ENCODE results near the gene ATXN1.

Gene ATXN1

DNA sequence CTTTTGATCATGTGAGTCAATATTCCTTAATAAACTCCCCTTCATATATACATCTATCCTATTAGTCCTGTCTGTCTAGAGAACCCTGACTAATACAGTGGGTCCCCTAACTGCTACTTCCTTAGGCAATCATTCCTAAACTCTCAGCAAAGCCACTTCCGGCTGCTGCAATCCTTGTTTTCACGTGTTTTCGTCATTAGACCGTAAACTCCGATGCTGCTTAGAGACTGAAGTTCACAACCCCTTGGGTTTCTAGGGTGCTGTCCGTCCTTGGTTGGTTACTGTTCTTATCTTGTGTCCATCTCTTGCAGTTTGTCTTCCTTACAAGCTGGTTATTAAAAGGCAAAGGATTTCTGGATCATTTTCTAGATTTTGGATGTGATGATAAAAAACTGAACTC lies 416.5 kb downstream of the ATXN1 start:
- no peak for DNase-seq

DNA sequence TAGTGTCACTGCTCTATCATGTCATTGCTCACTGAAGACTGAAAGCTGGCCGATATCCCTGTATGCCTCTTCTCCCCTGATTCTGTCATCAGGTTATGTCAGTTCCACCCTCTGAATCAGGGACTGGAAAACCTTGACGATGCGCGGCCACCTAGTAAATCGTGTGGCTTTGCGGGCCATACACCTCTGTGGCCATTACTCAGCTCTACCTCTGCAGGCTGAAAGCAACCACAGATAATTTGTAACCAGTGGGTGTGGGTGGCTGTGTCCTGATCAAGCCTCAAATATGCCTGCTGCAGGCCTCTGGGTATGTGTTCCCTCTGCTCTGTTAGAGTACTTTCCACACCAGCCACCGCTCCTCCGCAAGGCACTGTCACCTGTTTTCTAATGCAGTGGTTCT lies 417.7 kb downstream of the ATXN1 start:
- DNase-seq = no peak

DNA sequence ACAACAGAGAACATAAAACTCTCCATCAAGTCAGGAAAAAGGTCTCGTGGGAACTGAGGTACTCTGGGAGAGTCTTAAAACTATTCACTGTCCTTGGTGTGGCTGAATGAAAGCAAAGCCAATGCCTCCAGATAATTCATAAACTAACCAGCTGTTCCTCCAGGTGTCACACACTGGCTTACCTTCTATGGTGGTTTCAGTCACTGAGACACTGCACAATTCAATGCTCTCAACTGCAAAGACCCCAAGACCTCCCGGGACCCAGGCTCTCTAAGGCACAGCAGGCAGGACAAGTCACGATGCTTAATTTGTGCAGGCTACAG lies 422.0 kb downstream of the ATXN1 start:
- DNase-seq = no peak

DNA sequence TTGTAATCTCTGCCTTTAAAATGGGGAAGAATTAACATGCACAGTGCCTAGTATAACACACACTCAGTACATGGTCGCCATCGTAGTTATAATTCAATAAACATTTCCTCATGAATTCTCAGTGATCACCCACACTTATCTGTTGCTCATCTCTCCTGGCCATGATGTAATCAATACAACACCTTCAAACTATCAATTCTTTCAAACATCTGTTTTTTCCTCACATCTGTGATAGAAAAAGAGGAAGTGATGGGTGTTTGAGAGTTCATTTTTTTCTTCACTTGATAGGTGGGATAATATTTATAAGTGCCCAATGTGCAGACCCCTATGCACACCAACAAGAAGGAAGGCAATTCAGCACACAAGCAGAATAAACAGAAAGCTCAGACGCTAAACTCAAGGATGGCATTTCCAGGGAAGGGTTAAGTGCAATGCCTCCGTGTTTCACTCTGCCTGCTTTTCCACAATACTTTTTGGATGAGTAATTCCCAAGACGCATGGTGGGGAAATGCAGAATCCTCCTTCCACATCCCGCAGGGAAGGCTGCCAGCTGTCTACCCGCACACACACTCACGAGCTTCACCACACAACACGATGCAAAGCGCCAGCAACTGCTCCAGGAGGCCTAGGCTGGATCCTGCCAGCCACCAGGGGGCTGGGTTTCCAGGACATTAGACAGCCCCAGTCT lies 422.5 kb downstream of the ATXN1 start:
- no peak for DNase-seq

DNA sequence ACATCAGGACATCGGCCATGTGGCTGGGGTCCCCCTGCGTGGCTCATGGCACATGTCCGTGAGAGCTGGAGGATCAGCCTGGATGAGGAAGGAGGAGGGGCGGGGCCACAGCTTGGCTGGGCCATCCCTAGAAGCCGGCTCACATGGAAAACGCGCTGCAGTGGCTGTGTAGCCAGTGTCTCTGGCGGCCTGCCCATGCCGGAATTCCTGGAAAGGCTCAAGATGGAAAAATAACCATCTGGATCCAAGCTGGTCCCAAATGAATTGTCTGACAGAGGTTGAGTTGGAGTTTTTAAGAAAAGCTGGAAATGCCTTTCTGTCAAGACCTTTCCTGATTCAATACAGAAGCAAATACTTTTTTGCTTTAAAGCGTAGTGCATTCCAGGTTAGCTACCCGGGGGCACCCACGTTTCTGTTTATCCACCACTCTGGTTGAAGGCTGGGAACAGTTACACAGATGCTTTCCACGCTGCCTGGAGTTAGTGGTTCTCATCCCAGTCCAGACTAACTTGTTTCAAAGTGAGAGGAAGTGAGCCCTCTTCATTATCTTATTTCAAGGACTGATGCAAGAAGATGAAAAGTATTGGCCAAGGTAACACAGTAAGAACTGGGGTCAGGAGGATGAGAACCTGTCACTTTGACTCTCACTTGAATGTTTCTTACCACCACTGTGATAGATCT lies 423.8 kb downstream of the ATXN1 start:
- no peak for DNase-seq

DNA sequence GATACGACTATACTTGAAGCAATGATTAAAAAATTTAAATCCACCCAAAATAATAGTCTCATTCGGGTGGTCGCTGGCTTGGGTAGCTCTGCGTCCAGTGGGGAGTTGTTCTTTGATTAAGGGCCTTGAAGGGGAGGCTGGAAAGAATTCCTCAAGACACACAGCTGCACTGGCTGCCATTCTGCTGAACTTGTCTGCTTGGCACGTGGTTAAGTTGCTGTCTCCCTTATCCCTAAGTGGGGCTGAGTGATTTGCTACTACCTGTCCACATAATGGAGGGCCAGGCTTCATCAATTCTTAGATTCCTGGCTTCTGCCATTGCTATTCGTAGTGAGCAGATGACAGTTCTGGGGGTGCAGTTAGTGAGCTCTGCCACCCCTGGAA lies 424.4 kb downstream of the ATXN1 start:
- DNase-seq = no peak

DNA sequence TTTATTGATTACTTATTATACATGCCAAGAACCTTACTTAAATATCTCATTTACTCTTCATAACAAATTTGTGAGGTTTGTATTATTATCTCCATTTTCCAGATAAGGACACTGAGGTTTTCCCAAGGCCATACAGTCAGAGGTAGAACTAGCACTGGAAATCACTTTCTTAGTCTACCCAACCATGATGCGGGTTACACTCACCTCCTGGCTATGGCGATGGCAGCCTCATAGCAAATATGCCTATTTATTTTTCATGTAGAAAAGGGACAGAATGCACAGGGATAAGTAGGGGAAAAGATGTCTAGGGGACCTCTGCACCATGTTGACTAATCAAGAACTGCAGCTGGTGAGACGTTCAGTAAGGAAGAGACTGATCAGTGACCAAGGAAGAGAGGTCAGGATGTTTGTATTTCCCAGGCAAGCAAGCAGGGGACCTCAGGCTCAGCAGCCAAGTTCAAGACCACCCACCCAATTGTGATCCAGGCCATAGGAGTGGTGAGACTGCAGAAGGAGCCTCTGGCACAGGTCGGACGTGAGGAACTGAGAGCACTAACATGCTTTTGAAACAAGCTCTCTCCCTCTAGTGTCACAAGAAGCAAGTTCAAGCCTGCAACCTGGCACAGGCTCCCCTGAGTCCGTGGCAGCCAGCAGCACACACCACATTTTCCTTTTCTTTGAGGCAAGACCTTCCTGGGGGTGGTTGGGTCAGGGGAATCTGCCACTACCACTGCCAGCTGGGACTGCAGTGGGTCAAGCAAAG lies 425.0 kb downstream of the ATXN1 start:
- no peak for DNase-seq

DNA sequence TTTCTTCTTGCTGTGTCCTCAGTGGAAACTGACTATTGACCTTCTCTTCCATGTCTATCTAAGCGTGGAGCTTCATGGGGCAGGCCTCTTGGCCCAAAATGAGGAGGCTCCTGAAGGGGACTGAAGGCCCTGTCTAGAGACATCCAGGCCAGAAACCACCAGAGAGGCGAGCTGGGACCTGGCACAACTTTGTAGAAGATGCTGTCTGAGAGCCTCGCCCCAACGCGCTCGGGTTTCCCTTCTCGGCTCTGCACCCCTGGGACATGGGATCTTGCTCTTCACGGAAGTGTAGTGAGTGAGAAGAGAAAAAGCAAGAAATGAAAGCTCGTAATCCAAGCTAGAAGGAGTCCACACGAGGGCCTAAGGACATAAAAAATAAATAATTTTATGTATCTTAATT lies 426.1 kb downstream of the ATXN1 start:
- no peak for DNase-seq

DNA sequence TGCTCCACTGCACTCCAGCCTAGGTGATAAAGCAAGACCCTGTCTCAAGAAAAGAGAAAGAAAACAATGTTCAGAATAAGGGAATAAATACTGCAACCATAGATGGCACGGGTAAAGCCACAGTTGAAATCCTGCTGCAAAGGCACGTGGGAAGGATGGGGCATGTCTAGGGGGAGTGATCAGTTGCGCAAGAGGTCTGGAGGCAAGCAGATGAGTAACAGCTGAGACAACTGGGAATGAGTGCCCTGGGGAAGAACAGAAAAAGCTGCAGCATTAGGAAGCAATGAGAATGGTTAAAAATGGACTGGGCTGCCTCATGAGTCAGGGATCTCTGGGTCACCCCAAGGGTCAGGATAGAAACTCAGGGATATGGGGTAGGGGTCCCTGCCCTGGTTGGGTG lies 426.6 kb downstream of the ATXN1 start:
- no peak for DNase-seq

DNA sequence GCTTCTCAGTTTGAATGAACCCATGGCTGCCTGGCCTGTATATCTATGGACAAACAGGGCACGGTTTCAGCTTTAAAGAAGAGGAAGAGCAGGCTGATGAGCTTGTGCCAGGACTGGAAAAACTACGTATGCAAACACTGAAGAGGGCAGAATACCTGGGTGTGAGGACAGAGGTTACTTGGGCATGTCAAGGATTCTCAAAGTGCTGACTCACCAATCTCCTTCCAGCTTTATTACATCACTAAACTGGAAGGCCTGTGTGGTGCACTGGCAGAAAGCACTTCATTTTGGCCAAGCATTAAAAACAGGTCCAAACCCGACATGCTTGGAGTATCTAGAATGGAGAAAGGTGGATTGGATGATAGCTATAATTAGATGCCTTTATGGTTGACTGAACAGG lies 427.7 kb downstream of the ATXN1 start:
- DNase-seq = no peak

DNA sequence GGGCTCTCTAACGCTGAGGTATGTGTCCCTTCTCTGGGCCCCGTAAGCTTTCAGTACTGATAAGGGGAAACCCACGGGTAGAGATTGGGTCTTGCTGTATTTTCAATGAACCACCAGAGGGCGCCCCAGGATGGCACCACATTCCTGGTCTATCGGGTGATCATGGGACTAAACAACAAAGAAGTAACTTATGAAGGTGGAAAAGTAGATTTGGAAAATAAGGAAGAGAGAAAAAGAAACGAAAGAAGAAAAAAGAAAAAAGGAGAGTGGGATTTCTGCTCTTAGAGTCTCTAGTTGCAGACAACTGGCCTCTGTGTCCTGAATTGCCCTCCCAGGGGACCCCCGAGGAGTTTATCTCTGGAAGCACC lies 429.1 kb downstream of the ATXN1 start:
- DNase-seq = no peak

DNA sequence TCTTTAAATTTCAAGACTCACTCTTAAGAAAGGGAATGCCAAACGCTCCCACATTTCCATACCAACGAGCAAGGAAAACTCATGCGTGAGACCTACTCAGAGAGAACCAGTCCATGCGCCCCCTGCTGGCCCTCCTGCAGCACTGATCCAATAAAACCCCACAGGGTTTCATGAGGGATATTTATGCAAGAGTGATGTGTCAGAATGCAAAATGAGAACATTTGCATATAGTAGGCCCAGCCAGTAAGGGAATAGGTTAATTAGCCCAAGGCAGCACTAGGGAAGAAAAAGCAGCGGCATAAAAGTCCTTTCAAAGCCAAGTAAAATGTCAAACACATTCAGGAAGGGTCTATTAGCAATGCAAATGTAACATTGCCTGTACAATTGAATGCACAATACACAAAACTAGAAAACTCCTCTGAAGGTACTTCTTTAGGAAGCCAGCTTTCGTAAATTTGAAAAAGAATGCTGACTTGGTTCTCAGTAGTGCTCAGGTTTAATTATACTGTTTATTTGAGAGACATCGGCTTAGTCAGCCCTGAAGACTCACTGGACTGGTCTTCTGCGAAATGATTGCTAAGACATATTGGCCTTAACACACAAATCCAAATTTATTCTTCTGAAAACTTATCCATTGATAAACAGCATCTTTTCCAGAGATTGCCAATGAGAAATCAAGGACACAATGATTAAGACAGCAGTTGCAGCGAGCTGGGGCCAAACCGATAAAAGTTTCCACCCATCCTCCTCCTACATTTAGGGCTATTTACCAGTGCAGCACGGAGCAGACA lies 429.7 kb downstream of the ATXN1 start:
- no peak for DNase-seq

DNA sequence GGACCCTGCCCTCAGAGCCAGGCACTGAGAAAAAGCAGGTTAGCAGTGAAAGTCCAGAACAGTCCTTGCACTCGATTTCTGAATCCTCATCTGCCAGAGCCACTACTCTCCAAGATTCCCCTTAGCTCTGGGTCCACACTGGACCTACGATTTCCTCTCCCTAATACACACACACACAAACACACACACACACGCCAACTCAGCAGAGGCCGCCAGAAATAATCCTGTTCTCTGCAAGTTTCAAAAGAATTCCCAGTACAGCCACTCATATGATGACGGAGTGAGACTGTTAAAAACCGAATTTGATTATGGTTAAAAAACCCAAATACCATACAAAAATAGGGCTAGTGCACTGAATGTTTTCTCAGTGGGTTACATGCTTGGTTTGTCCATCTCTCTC lies 432.0 kb downstream of the ATXN1 start:
- DNase-seq = no peak

DNA sequence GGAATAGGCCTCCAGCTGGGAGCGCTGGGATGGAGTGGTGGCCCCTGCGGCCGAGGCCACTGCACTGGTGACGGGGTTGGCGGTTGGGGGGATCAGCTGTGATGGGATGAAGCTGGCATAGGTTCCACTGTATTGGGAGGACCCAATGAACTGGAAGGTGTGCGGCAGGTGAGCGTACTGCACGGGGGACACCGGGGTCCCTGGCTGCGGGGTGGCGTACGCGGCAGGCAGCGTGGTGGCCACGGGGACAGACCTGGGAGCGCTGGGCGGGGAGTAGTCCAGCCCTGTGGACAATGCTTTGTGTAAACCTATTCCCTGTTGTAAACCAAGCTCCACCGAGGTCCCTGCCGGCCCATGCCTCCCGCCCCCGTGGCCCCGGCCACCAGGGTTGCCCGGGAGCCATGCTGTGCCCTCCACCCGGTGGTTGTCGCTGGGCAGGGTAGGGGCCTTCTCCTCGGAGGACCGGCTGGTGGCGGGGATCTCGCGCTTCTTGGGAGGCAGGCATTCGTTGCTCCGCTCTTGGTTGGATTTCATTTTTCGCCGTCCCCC lies 433.4 kb downstream of the ATXN1 start:
- no peak for DNase-seq

DNA sequence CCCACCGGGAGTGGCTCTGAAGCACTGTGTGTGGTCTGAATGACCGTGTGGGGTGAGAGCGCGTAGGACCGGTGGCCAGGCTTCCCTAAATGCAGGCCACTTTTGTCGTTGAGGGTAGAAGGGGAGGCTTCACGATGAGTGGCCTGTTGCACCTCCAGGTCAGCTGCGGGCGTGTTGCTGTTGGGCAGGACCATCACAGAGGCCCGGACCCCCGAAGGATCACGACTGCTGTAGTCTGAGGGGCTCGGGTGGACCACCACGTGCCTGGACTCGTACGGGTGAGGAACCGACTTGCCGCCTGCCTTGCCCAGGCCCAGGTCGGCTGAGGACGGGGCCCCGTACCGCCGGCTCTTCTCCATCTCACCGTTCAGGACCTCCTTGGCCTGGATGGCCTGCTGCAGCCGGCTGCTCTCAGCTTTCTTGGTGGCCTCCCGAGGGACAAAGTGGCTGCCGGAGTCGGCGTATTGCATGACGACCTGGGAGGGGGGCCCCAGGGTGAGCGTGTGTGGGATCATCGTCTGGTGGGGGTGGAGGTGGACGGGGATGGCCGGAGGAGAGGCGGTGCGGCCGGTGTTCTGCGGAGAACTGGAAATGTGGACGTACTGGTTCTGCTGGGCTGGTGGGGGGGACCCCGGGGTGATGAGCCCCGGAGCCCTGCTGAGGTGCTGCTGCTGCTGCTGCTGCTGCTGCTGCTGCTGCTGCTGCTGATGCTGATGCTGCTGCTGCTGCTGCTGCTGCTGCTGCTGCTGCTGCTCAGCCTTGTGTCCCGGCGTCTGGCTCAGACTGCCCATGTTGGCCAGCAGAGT lies 434.1 kb downstream of the ATXN1 start:
- DNase-seq = no peak

DNA sequence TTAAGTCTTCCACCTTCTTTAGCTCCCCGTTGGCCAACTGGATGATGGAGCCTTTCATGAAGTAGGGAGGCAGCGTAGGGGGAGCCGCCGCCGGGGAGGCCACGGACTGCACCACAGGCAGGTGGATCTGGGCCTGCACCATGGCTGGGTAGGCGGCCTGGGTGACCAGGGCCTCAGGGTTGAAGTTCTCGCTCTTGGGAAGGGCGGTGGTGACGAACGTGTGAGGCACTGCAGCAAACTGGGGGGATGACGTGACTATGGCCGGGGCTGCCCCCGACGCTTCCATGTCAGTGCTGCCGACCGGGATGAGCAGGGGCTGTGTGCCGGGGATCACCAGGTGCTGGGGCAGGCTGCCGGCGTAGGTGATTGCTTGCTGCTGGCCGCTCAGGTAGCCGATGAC lies 434.7 kb downstream of the ATXN1 start:
- DNase-seq = no peak

DNA sequence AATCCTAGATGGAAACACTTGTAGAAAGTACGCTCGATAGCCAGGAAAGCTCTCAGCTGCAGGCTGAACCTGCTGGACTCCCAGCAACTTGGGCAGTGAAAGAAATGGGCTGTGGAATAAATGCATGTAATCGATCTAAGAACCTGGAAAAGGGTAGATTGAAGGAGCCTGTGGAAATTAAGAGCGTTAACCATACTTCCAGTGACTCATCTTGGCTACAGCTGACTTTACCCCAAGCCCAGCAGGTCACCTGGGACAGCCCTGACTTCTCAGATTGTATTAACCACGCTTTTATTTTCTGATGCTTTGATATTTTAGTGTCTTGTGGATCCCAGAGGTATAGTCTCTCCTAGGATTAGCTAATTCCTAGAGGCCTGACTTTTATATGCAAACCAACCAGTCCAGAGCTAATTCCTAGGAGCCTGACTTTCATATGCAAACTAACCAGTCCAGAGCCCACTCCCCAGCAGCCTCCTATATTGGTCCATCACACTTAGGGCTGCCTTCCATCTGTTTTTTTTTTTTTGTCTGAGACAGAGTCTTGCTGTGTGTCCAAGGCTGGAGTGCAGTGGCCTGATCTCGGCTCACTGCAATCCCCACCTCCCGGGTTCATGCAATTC lies 436.5 kb downstream of the ATXN1 start:
- DNase-seq = no peak

DNA sequence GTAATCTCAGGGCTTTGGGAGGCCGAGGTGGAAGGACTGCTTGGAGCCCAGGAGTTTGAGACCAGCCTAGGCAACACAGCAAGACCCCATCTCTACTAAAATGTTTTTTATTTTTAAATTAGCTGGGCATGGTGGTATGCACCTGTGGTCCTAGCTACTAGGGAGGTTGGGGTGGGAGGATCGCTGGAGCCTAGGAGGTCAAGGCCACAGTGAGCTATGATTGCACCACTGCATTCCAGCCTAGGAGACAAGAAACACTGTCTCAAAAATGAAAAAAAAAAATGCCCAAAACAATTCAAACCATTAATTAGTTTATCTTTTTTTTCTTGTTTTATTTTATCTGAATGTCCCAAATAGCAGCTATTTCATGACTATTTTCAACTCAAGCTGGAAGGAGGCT lies 437.1 kb downstream of the ATXN1 start:
- no peak for DNase-seq

DNA sequence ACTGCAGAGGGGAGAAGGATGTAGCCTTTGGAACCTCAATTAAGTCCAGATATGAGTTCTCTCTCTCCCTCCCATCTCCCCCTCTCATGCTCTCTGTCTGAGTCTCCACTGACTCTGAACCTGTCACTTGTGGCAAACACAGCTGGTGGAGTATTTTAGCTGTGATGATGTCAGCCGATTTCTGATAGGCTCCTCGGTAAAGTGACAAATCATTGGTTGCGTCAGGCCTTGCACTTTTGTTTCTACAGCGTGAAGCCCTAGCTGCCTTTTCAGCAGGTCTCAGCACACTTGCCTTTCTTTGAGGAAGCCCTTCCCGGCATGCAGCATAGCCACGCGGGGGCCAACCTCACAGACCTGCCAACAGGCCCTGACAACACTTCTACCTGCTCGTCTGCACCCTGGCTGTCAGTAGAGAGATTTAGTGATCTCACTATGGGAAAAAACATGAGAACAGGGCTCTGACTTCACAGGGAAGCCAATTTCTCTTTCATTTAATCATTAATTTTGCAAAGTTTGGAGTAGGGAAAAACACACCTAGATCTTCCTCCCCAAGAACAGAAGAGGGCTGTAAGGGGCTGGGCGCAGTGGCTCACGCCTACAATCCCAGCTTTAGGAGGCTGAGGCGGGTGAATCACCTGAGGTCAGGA lies 438.5 kb downstream of the ATXN1 start:
- DNase-seq = no peak

DNA sequence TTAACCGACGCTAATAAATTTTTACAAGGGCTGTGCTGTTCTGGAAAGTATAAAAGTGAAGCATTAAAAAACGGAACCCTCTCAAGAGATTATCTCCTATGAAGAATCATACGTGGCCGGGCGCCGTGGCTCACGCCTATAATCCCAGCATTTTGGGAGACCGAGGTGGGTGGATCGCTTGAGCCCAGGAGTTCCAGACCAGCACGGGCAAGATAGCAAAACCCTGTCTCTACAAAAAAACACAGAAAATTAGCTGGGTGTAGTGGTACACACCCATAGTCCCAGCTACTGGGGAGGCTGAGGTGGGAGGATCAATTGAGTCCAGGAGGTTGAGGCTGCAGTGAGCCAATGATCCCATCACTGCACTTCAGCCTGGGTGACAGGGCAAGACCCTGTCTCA lies 439.4 kb downstream of the ATXN1 start:
- DNase-seq = no peak

DNA sequence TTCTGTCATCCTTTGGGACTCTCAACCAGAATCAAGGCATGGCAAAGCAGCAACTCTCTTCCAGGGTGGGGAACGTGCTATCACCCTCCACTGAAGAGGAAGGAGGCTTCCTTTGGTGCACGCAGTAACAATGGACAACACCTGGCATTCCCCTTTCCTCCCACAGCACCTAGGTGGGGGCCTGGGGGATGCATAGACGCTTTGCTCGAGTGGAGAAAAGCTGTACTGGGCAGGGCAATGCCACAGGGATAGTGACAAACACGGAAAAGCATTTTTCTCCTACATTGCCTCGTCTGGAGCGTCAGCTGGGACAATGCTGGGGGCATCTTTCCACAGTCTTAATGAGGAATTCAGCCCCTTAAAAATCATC lies 439.9 kb downstream of the ATXN1 start:
- DNase-seq = no peak
